Activated CD4-positive, alpha-beta T cell treated with anti-CD3 and anti-CD28 coated beads, Interleukin-2, amount 50 U/mL, for 1 hour (primary cell): ENCODE results near the gene LRRC4B.

Source experiments
- DNase-seq: peaks from one replicate; pipeline ENCODE4 v3.0.0-alpha.2; 2020

LRRC4B gene

DNA sequence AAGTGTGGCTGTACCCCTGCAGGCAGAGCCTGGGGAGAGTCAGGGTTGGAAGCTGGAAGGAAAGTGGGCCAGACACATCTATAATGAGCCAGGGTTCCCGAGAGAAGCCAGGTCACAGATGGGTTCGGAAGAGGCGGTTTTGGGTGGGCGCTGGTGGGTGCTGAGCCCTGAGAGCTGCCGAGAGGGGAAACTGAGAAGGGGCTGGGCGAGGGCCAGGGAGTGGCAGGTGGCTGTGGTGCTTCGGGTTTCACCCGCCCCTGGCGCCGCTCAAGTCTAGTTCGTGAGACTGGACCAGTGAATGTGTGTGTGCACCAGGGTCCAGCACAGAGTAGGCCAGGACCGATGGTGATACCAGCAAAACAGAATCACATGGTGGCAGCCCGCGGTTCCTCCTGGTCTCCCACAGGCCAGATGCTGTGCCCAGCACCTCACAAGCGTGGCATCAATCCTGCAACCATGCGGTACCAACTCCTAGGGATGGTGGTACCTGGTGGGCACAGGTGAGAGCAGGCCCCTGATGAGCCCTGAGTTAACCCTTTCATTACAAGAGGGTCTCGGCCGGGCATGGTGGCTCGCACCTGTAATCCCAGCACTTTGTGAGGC is 1.8 kb upstream of the LRRC4B start:
- no peak for DNase-seq

DNA sequence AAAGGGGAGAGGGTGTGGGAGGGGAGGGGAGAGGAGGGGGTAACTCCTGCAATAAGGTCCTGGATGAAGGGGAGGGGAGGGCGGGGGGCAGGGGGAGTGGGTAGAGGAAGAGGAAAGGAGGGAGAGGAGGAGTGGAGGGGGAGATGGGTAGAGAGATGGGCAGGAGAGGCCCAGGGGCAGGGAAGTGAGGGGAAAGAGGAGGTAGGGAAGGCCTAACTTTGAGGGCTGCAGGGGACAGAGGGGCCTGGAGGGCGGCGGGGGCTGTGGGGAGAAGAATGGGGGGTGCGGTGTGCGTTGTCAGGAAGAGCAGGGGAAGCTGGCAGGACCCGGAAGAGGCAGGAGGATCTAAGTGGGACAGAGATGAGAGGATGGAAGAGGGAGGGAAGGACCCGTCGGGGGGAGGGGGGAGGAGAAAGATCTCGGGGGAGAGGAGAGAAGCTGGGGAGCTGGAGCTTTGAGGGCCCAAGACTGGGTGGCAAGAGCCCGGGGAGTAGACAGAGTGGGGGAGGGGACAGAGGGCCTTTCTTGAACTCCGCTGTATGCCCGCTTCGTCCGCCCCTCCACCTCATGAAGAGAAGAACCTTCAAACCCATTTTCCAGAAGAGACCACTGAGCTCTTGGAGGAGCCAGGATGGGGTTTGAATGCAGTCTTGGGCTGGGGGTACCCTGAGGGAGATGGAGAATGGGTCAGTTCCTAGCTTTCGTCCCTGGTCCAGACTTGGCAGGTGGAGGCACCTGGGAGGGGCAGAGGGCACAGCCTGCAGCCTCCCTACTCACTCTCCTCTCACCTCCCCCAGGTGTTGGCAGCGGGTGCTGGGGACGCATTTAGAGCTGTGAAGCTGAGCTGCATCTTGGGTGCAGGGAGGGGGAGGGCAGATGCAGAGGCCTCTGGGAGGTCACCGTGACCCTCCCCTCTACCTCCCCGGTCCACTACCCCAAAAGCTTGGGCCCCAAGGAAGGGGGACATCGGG is 778 bp upstream of the LRRC4B start:
- DNase-seq: no peak

DNA sequence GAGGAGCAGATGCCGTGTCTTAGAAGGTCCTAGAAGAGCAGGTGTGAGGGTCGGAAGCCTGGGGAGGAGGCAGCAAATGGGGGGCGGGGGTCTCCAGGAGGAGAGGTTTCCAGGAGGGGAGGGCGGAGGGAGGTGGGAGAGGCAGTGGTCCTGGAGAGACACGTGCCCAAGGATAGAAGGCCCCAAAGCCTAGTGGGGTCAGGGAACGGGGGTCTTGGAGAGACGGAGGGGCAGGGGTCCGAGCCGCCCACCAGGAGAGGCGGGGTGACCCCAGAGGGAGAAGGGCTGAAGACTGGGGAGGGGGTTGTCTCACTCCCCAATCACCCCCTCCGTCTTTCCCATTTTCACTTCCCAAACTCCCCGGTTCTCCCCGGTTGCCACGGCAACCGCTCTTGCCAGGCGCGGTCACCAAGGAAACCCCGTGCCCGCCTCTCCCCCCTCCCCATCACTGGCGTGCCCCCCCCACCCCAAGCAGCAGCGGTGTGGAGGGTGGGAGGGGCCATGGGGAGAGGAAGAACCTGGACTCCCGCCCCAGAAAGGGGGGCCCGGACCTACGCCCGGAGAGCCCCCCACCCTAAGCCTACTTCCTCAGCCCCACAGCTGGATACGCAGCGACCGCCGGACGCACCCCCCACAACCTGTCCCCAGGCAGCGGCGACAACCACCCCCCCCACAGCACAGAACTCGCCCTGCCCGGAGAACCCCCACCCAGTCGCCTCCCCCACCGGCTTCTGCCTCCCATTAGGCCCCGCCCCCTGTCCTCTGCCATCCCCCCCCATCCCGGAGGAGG is 988 bp downstream of the LRRC4B start:
- DNase-seq: no peak

DNA sequence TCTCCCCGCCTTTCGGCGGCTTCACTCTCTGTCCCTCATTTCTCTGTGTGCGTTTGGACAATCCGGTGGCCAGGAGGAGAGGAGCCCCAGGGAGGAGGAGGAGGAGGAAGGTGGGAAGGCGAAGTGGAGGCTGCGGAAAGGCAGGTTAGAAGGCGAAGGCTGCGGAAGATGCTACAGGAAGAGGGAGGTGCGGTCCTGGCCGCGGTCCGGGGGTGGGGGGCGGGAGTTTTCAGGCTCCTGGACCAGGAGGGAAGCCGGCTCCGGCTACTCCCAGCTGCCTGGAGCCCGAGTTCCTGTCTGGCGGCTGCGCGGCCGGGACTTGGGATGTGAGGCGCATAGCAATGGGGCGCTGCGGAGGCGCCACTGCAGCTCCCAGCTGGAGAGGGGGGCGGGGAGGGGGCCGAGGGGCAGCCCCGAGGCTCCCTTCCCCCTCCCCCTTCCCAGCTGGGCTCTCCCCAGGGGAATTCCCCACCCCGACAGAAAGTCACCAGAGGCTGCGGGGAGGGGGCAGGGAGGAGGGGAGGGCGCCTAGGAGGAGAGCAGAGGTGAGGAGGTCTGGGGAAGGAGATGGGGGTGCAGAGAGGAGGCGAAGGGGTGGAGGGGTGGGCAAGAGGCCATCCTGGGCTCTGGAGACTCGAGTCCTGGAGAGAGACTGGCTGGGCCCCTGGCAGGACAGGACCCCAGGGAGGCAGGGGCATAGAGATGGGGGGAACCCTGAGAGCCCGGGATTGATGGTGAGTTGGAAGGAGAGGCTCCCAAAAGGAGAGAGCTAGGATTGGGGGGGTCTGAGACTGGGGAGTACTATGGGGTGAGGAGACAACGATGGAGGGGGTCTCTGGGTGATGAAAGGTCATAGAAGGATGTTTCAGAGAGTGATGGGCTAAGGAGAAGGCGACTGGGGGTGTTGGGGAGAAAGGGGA is 2.0 kb downstream of the LRRC4B start:
- DNase-seq: no peak

DNA sequence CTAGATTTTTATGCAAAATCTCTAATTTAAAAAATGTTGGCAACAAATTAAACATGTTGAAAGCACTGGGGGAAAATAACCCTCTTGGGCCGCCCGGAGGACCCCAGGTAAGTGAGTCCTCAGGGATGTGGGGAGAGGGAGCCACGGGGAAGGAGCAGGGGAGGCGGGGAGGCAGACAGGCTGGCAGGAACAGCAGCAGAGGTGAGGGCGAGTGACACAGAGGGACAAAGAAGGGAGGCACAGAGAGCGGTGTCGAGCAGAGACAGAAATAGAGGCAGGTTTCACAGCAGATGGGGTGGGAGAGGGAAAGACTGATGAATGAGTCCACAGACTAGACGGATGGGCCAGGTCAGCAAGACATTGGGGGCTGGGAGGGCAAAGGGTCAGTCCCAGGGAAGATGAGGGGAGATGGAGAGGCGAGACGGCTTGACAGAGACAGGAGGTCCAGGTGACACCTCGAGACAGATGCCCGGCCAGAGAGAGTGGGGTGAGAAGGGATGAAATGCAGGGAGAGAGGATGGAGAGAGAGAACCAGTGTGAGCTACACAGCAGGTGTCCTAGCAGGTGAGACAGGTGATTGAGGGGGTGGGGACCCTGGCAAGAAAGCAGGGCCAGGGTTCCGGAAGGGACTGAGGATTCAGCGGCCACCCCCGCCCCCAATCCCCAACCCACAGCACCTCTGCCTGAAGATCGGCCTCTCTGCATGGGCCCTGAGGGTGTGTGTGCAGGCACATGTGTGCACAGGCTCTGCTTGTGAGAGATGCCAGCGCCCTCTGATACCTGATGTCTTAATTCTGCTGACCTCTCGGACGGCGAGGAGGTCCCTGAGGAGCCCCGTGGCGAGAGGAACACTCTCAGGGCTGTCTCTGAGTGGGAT is 3.8 kb downstream of the LRRC4B start:
- DNase-seq: no peak

DNA sequence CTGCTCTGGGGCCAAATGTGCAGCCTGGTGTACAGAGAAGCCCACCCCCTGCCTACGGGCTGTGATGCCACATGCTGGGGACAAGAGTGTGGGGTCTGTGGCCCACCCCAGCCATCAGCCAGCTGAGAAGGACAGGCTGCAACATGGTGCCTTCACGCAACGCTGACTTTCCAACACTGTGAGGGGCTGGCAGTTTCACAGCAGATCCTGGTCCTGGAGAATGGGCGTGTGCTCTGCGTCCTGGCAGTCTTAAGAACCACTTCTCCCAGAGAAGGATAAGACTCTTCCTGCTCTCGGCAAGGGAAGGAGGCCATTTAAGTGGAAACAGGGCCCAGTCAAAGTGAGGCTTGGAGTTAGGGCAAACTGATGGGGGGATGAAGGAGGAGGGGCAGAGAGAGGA is 4.6 kb downstream of the LRRC4B start:
- DNase-seq: no peak

DNA sequence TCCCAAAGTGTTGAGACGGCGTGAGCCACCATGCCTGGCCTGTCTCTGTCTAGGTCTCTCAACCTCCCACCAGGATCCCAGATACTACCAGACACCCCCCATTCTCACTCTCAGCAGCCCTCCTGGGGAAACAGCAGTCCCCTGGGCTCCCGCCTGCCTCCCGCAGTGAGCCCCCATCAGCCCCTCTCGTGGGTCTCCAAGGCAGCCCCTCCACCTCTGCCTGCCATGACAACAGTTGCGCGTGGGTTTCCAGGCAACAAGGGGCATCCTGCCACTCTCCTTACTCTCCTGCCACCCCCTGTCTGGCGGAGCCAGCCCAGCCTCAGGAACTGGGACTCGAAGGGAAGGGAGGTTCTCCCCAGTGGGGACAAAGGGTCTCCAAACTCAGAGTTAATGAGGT is 5.2 kb downstream of the LRRC4B start:
- DNase-seq: no peak

DNA sequence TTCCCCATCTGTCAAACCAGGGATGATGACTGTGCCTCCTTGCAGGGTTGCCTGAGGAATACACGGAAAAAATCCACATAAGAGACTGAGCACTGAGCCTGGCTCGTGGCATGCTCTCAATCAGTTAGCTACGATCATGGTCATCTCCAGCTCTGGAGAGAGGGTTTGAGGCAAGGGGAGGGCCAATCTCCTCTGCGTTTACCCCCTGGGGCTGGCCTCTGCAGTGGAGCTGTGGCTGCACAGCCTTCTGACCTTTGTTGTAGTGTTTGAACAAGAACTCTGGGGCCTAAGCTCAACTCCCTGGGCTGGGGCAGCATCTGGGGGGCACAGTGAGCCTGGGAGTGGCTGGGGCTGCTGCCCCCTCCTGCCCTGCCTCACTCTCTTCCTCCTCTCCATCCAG is 5.9 kb downstream of the LRRC4B start:
- DNase-seq: no peak

DNA sequence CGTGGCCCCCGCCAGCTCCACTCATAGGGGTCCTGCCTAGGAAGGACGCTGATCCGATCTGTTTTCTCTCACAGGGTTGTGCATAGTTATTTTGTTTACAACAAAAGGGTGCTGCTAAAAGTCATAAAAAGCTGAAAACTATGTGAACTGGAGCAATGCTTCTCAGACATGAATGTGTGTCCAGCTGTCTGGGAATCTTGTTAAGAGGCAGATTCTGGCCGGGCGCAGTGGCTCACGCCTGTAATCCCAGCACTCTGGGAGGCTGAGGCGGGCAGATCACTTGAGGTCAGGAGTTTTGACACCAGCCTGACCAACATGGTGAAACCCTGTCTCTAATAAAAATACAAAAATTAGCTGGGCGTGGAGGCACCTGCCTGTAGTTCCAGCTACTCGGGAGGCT is 8.6 kb downstream of the LRRC4B start:
- no peak for DNase-seq

DNA sequence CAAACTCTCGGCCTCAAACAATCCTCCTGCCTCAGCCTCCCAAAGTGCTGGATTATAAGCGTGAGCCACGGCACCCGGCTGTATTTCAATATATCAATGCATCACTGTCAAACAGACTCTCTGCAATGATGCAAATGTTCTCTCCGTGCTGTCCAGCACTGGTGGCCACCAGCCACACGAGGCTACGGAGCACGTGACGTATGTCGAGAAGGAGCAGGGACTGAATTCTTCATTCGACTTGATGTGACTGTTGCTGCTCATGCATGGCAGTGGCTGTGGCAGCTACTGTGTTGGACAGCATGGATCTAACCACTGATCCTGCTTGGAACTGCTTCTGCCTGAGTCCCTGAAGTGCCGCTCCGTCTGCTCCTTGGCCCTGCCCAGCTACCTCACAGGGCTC is 9.8 kb downstream of the LRRC4B start:
- DNase-seq: no peak

DNA sequence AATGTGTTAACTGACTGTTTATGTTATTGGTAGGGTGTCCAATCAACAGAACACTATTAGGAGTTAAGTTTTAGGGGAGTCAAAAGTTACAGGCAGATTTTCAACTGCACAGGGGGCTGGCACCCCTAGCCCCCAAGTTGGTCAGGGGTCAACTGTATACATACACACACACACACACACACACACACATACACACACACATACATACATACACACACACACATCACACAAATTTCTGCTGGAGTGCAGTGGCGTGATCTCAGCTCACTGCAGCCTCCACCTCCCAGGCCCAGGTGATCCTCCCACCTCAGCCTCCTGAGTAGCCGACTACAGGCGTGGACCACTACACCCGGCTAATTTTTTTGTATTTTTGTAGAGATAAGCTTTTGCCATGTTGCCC is 10.2 kb downstream of the LRRC4B start:
- DNase-seq: no peak

DNA sequence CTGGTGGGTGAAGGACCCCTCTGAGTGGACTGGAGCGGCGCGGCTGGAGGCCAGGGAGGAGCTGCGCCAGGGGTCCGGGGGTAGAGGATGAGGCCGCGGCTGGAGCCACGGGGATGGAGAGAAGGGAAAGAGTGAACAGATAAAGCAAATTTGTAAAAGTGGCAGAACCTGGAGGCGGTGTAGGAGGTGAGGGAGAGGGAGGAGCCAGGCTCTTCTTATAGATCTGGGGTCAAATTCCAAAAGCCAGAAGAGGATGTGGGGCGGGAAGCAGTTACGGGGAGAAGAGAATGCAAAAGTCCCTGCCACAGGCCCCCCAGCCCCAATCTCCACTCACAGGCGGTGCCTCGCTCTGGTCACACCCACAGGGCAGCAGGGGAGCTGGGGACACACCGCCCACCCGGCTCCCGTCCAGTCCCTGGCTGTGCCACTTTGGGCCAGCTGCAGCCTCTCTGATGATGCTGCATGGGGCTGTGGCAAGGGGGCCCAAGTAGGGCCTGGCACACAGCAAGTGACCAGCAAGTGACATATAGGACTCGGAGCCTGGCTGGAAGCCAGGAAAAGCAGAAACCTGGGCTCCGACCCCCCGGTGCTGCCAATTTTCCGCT is 11.1 kb downstream of the LRRC4B start:
- DNase-seq: no peak

DNA sequence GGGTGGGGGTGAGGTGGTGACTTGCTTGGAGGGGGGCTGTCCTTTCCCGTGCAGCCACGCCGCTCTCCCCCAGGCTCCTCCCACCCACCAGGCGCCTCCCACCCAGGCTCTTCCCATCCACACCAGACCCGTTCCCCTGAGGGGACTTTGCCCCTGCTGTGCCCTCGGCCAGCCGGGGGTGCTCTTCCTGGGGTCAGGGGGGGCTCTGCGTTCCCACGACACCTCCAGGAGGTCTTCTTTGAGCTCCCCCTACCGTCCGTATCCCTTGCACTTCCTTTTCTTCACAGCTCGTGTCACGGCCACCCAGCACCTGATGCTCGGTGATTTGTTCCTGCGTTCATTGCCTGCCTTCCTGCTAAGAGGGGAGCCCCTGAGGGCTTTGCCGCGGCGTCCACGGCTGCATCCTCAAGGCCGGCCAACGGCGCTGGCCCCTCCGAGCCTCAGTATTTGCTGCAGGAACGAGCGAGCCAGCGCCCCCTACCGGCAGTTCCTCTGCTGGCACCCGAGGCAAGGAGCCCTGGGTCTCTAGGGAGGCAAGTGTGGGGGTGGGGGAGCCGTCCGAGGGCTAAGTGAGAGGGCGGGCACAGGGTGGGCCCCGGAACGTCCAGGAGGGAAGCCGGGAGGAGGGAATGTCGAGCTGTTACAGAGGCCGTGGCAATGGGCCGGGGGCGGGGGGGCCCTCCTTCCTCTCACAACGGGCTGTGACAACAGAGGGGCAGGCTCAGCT is 11.8 kb downstream of the LRRC4B start:
- peak; percentile 75 for DNase-seq

DNA sequence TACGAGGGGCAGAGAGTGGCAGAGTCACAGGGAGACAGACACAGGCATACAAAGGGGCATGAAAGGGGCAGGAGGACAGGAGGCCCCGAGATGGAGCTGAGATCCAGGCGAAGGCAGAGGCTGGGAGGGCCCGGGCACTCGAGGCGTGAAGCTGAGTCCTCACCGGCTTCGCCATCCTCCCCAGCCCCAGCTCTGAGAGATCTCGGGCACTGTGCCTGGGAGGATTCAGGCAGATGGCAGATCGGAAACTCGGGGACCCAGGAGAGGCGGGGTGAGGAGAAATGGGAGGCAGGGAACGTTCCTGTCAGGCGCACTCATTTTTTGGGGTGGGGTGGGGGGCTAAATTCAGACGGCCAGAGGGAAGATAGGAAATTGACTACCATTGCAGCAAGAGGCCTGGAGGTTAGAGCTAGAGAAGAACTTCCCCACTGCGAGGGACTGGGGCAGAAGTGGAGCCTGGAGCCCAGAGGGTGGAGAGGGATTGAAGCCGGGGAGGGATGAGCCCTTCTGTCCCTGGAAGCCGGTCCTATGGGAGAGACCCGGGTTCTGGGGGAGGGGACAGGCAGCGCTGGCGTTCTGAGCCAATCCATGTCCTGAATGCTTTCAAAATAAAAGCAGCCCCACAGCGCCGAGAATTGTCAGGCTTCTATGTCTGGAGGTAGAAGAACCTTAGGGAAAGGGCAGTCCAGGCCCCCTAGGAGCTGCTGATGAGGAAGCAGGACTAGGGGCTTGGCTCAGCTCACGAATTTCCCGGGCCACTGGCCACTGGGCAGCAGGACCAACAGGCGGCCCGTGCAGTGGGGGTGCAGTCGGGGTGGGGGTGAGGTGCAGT is 12.6 kb downstream of the LRRC4B start:
- DNase-seq: no peak

DNA sequence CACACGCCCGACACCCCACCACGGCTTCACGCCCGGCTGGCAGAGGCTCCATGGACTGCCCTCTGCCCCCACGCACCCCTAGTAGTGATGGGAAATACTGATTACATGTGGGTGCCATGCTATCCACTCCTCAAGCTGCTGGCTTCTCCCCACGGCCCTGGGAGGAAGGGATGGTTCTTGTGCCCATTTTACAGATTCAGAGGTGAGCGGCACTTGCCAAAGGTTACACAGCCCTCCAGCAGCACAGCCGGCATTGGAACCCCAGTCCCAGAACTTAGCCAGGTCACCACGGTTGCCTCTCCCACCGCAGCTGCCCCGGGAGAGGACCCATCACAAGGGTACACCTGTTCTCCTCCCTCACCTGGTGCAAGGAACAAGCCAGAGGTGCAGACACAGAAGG is 13.2 kb downstream of the LRRC4B start:
- no peak for DNase-seq

DNA sequence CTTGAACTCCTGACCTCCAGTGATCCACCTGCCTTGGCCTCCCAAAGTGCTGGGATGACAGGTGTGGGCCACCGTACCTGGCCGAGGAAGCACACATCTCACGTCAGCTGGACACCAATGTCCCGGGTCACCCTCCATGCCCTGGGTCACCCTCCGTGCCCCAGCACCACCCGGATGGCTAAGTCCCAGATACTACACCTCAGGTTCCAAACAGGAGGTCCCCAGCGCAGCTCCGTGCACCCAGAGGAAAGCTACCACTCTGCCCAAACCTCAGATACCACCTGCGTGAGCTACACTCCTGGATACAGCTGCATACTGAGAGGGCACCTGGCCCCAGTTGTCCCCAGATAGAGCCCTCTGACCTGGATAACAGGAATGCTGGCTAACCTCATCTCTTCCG is 14.0 kb downstream of the LRRC4B start:
- no peak for DNase-seq

DNA sequence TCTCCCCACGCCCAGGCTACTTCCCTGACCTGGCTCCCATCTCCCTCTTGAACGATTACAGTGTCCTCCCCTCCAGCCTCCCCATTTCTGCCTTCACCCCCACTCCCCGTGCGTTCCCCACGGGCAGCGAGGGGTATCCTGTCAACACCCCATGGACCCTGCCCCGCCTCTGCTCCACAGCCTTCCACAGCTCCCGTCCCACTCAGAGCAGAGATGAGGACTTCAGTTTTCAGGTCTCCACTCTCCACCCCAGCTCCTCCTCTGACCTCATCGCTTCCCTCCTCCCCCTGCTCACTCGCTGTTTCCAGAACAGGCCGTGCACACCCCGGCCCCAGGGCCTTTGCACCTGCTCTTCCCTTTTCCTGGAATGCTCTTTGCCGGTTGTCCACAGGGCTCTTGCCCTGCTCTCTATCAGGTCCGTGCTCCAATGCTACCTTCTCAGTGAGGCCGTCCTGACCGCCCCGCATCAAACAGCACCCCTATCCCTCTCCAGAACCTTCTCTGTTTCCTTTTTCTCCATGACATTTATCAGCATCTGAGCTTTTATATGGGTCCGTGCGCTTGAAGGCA is 15.0 kb downstream of the LRRC4B start:
- no peak for DNase-seq

DNA sequence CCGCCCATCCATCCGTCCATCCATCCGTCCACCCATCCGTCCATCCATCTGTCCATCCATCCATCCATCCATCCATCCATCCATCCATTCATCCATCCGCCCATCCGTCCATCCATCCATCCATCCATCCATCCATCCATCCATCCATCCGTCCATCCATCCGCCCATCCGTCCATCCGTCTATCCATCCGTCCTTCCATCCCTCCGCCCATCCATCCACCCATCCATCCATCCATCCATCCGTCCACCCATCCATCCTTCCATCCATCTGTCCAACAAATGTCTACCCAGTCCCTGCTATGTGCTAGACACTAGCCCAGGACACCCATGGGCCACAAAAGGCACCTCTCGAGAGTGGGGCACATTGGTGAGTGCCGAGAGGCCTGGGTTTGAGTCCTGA is 15.7 kb downstream of the LRRC4B start:
- DNase-seq: no peak

DNA sequence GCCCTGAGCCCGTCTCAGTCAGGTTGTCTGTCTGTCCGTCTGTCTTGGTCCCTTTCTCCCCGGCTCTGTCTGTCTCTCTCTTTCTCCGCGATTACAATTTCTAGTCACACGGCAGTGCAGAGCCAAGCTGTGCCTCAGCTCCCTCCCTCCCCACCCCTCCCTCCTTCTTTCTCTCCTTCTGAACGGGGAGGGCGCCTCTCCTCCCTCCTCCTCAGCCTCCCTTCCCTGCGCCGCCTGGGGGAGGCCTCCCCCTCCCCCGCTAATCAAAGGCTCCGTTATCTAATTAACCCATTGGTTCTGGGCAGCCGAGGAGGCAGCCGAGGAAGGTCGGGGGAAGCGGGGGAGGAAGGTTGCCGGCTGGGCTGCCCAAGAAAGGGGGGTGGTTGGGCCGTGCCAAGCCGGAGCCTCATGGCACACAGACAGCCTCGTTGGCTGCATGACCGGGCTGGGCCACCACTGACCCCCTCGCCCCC is 16.5 kb downstream of the LRRC4B start:
- no peak for DNase-seq
